Upper lobe of left lung (tissue), 6 donors: ENCODE results near the gene DGKB. TPM values are rescaled to one million over a fixed set of nuclear protein-coding genes. Genes with fewer than 3 reads are reported as not detected.

Source experiments
- ATAC-seq, 2 donors: fragments of 200-7000 bp; cut with Tn5 transposase; one replicate each; pipeline ENCODE4 v1.9.1; 2022; ENCODE audit warnings: mild to moderate bottlenecking in 2 of 2, moderate library complexity in 2 of 2; ENCODE audit not compliant: low FRiP score in 2 of 2
- DNase-seq, 2 donors: peaks; one replicate each; pipeline ENCODE4 v3.0.0-alpha.2; 2019 to 2020
- H3K27ac ChIP-seq, 4 donors: fragments of 200-600 bp; sonication (generic); one replicate each; pipeline ENCODE4 v1.5.1; 2016 to 2019
- H3K27me3 ChIP-seq, 4 donors: fragments of 200-600 bp; sonication (generic); one replicate each; pipeline ENCODE4 v1.5.1; 2017 to 2019
- H3K36me3 ChIP-seq, 4 donors: fragments of 200-600 bp; sonication (generic); one replicate each; pipeline ENCODE4 v1.5.1; 2016 to 2019
- H3K4me1 ChIP-seq, 4 donors: fragments of 200-600 bp; sonication (generic); one replicate each; pipeline ENCODE4 v1.5.1; 2018 to 2019
- H3K4me3 ChIP-seq, 4 donors: fragments of 200-600 bp; sonication (generic); one replicate each; pipeline ENCODE4 v1.5.1; 2017 to 2019; ENCODE audit warnings: mild to moderate bottlenecking in 2 of 4, moderate library complexity in 1 of 4
- H3K9me3 ChIP-seq, 4 donors: fragments of 200-600 bp; sonication (generic); one replicate each; pipeline ENCODE4 v1.5.1; 2018 to 2019
- EP300 ChIP-seq, 4 donors: sonication (generic); formaldehyde crosslinking; IDR thresholded peaks; one replicate each; pipeline ENCODE4 v1.5.1; 2017; ENCODE audit warnings: antibody characterized with exemption in 4 of 4, control low read depth in 2 of 4
- POLR2A ChIP-seq, 4 donors: fragments of 450-650 bp; IDR thresholded peaks; one replicate each; pipeline ENCODE4 v1.5.1; 2016 to 2017; ENCODE audit warnings: antibody characterized with exemption in 4 of 4, mild to moderate bottlenecking in 2 of 4
- POLR2AphosphoS5 ChIP-seq, 2 donors: sonication (generic); formaldehyde crosslinking; IDR thresholded peaks; one replicate each; pipeline ENCODE4 v1.5.1; 2017; ENCODE audit warnings: antibody characterized with exemption in 2 of 2
- WGBS, 2 donors: methylation state at CpG; one replicate each; pipeline ENCODE4 v1.1.5; 2017 to 2018; 5-methylcytosine and 5-hydroxymethylcytosine counted together
- total RNA-seq, 6 donors: library from RNA; depleted of rRNA in 4 of 6; stranded (reverse); fragments of >200 nt in 4 of 6; gene quantifications; one replicate each; pipeline versions ENCODE4 v1.1.0 to v1.2.1, GENCODE V29; 2016 to 2021
- TF ChIP-seq, protein P1 (sequence below), 6 experiments: fragments of 450-650 bp in 4 of 6; fragments of 200-600 bp in 2 of 6; sonication (generic) in 2 of 6; IDR thresholded peaks; one replicate each; pipeline ENCODE4 v1.5.1; 2016 to 2019; ENCODE audit warnings: antibody characterized with exemption in 6 of 6
- donor health status: DM: no; HTN: no; CAD: no; lungs with moderate emphysema.
- donor health status: DM: no; HTN: yes; CAD: no; lungs with severe emphysema.

DGKB gene
- total RNA-seq, 6 donors from 2014 or later: 0.09 to 0.30 (median 0.30) TPM; not detected in 3

DNA sequence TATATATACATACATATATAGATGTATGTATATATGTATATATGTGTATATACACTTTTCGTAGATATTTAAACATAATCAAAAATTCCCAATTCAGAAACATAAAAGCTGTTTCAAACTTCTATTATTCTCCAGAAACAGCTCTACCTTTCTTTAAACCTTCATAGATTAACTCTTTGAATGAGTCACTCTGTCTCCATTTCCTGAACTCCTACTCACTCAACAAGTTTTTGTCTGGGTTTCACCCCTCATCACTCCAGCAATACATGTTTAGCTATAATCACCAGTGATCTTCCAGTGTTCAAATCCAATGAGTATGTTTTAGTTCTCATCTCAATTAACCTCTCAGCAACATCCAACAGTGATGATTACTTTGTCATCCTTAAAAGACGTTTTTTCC is 9.6 kb downstream of the DGKB start:
- 67 to 69% methylated on average over 2 of the region's 2 CpGs for WGBS, 2 donors
- Histone ChIP-seq H3K9me3 (no peaks in the 10 kb centered on the region), H3K27ac (no peak overlapping the region), H3K36me3 (no peaks in the 10 kb centered on the region), H3K4me3 (no peak overlapping the region), H3K4me1 (no peaks in the 10 kb centered on the region), H3K27me3 (no peaks in the 10 kb centered on the region)
- no peak for ATAC-seq
- DNase-seq: no peak
- TF ChIP-seq POLR2A (IDR thresholded peaks at IDR 0.05) (no peak), EP300 (IDR thresholded peaks at IDR 0.05) (no peak), POLR2AphosphoS5 (IDR thresholded peaks at IDR 0.05) (no peak)
- TF ChIP-seq, protein P1, sequence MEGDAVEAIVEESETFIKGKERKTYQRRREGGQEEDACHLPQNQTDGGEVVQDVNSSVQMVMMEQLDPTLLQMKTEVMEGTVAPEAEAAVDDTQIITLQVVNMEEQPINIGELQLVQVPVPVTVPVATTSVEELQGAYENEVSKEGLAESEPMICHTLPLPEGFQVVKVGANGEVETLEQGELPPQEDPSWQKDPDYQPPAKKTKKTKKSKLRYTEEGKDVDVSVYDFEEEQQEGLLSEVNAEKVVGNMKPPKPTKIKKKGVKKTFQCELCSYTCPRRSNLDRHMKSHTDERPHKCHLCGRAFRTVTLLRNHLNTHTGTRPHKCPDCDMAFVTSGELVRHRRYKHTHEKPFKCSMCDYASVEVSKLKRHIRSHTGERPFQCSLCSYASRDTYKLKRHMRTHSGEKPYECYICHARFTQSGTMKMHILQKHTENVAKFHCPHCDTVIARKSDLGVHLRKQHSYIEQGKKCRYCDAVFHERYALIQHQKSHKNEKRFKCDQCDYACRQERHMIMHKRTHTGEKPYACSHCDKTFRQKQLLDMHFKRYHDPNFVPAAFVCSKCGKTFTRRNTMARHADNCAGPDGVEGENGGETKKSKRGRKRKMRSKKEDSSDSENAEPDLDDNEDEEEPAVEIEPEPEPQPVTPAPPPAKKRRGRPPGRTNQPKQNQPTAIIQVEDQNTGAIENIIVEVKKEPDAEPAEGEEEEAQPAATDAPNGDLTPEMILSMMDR (IDR thresholded peaks at IDR 0.05): no peak

DNA sequence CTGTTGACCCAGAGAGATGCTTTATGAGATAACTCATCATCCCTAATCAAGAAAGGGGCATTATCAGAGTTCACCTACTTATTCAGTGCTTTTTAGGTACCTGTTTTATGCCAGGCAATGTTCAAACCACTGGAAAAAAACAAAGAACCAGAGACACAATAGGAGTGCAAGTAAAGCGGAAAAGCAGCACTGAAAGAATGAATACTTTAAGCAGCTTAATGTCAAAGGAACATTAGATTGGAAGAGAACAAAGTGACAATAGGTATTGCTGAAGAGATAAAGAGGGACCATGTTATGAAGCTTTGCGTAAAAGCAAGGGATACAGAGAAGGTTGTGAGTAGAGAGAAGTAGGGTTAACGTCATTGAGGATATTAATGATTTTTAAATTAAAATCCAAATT is 11.3 kb downstream of the DGKB start:
- no peaks in the 10 kb centered on the region for H3K9me3 ChIP-seq
- 92 to 94% methylated on average over 3 of the region's 3 CpGs for WGBS, 2 donors
- TF ChIP-seq, protein P1 (IDR thresholded peaks at IDR 0.05): no peak
- no peak for TF ChIP-seq POLR2A (IDR thresholded peaks at IDR 0.05)
- no peak for TF ChIP-seq POLR2AphosphoS5 (IDR thresholded peaks at IDR 0.05)
- TF ChIP-seq EP300 (IDR thresholded peaks at IDR 0.05): no peak
- no peak overlapping the region for H3K4me3 ChIP-seq
- H3K36me3 ChIP-seq: no peaks in the 10 kb centered on the region
- ATAC-seq (no peak), DNase-seq (no peak)
- H3K4me1 ChIP-seq: no peaks in the 10 kb centered on the region
- no peak overlapping the region for H3K27ac ChIP-seq
- no peaks in the 10 kb centered on the region for H3K27me3 ChIP-seq

DNA sequence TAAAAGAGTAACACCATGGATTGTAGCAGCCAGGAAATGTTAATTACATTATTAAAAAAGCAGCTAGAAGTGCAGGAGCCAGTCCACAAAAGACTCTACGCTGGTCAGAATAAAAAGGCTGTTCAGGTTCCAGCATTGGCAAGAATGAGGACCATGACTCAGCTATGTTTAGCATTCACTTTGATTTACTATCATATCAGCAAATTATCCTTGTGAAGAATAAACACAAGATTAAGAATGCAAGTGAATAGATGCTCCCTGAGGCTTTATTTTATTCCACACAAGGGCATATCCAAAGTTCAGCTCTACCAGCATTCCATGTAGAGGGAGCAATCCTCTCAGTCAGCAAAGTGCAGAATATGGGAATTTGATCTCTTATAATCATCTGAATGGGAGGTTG is 13.6 kb downstream of the DGKB start:
- 48 to 52% methylated on average over 1 of the region's 1 CpG for WGBS, 2 donors
- Histone ChIP-seq H3K27me3 (no peaks in the 10 kb centered on the region), H3K4me3 (no peak overlapping the region), H3K36me3 (no peaks in the 10 kb centered on the region), H3K9me3 (no peaks in the 10 kb centered on the region), H3K4me1 (no peaks in the 10 kb centered on the region), H3K27ac (no peak overlapping the region)
- no peak for ATAC-seq
- DNase-seq: no peak
- TF ChIP-seq EP300 (IDR thresholded peaks at IDR 0.05): no peak
- no peak for TF ChIP-seq POLR2A (IDR thresholded peaks at IDR 0.05)
- TF ChIP-seq, protein P1 (IDR thresholded peaks at IDR 0.05): no peak
- no peak for TF ChIP-seq POLR2AphosphoS5 (IDR thresholded peaks at IDR 0.05)

DNA sequence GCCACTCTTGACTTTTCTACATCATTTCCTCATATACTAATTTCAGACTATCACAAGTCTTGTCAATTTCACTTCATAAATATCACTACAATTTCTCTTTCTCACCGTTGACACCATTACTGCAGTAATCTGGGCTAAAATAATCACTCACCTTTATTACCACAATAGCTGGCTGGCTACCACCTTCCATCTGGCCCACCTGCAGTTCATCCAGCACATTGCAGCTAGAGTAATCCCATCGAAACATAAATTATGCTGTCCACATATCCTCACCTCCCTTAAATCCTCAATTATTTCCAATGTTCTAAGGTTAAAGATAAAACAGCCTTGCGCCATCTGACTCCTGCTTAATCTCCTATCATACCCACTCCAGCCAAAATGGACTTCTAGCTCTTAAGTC is 16.0 kb downstream of the DGKB start:
- H3K36me3 ChIP-seq: no peaks in the 10 kb centered on the region
- DNase-seq (no peak), ATAC-seq (no peak)
- H3K9me3 ChIP-seq: no peaks in the 10 kb centered on the region
- no peaks in the 10 kb centered on the region for H3K4me1 ChIP-seq
- H3K27ac ChIP-seq: no peak overlapping the region
- H3K4me3 ChIP-seq: no peak overlapping the region
- 82 to 88% methylated on average over 3 of the region's 3 CpGs for WGBS, 2 donors
- H3K27me3 ChIP-seq: no peaks in the 10 kb centered on the region
- no peak for TF ChIP-seq POLR2A (IDR thresholded peaks at IDR 0.05)
- TF ChIP-seq, protein P1 (IDR thresholded peaks at IDR 0.05): no peak
- no peak for TF ChIP-seq EP300 (IDR thresholded peaks at IDR 0.05)
- TF ChIP-seq POLR2AphosphoS5 (IDR thresholded peaks at IDR 0.05): no peak

DNA sequence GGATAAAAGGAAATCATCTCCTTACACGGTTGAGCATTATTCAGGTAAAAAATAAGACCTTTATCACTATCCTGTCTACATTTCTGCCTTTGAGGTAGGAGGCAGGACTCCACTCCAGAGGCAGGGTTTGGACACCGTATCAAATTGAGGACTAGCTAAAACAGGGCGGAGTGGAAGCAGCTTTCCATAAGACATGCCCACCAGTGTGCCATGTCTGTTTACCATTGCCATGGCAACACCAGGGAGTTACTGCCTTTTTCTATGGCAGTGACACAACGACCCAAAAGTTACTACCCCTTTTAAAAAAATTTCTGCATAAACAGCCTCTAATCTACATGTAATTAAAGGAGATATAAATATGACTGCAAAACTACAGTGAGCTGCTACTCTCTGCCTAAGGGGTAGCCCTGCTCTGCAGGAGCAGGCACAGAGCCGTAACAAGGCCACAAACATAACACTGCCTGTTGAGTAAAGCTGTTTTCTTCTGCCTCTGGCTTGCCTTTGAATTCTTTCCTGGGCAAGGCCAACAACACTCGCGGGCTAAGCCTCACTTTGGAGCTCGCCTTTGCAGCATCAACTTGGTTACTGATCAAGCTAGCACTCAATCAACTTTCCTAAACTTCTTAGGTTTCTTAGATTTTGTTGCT is 26.5 kb downstream of the DGKB start:
- DNase-seq (no peak), ATAC-seq (no peak)
- H3K9me3 ChIP-seq: no peaks in the 10 kb centered on the region
- H3K36me3 ChIP-seq: no peaks in the 10 kb centered on the region
- H3K27me3 ChIP-seq: no peaks in the 10 kb centered on the region
- no peak overlapping the region for H3K27ac ChIP-seq
- TF ChIP-seq, protein P1 (IDR thresholded peaks at IDR 0.05): no peak
- no peak for TF ChIP-seq POLR2A (IDR thresholded peaks at IDR 0.05)
- no peak for TF ChIP-seq POLR2AphosphoS5 (IDR thresholded peaks at IDR 0.05)
- TF ChIP-seq EP300 (IDR thresholded peaks at IDR 0.05): no peak
- 62 to 65% methylated on average over 8 of the region's 8 CpGs for WGBS, 2 donors
- no peak overlapping the region for H3K4me3 ChIP-seq
- H3K4me1 ChIP-seq: no peaks in the 10 kb centered on the region
